ENCODE measurements around the gene ARHGAP24.
"Not testable (repeated sequence)": the region's sequence is repeated elsewhere in the genome, so short reads cannot be mapped to it uniquely, and the experiment has no call there.

The ARHGAP24 gene

GRCh38 chr4:85915570-85915969, 440.6 kb downstream of the ARHGAP24 start:
- not testable (repeated sequence) for H3K4me3 Mint-ChIP-seq; H3K4me1 Mint-ChIP-seq; ATAC-seq; H3K9me3 Mint-ChIP-seq; DNase-seq (ENCODE audit: low spot score in 2 of 2); H3K27ac Mint-ChIP-seq; H3K36me3 Mint-ChIP-seq

GRCh38 chr4:85919200-85919887, 444.4 kb downstream of the ARHGAP24 start:
- Mint-ChIP-seq H3K36me3 (no peaks in the 10 kb centered on the region), H3K4me1 (no peaks in the 10 kb centered on the region), H3K9me3 (no peaks in the 10 kb centered on the region), H3K27ac (no peak overlapping the region), H3K4me3 (no peak overlapping the region)
- DNase-seq (ENCODE audit: low spot score in 2 of 2) (no peak), ATAC-seq (no peak)

GRCh38 chr4:85925071-85925470, 450.1 kb downstream of the ARHGAP24 start:
- Mint-ChIP-seq H3K27ac (no peak overlapping the region), H3K9me3 (no peaks in the 10 kb centered on the region), H3K36me3 (no peaks in the 10 kb centered on the region), H3K4me1 (no peaks in the 10 kb centered on the region), H3K4me3 (no peak overlapping the region)
- ATAC-seq (no peak), DNase-seq (ENCODE audit: low spot score in 2 of 2) (no peak)

GRCh38 chr4:85928775-85929591, 454.0 kb downstream of the ARHGAP24 start:
- DNase-seq (ENCODE audit: low spot score in 2 of 2) (no peak), ATAC-seq (no peak)
- no peaks in the 10 kb centered on the region for H3K9me3 Mint-ChIP-seq
- H3K36me3 Mint-ChIP-seq: no peaks in the 10 kb centered on the region
- no peaks in the 10 kb centered on the region for H3K4me1 Mint-ChIP-seq
- H3K4me3 Mint-ChIP-seq: no peak overlapping the region
- no peak overlapping the region for H3K27ac Mint-ChIP-seq

- no peak overlapping the region for H3K27ac Mint-ChIP-seq
- H3K36me3 Mint-ChIP-seq: no peaks in the 10 kb centered on the region
- H3K4me1 Mint-ChIP-seq: no peaks in the 10 kb centered on the region
- no peaks in the 10 kb centered on the region for H3K9me3 Mint-ChIP-seq
- DNase-seq (ENCODE audit: low spot score in 2 of 2) (no peak), ATAC-seq (no peak)
- H3K4me3 Mint-ChIP-seq: no peak overlapping the region
These were observed 455.2 kb downstream of the ARHGAP24 start for GRCh38 chr4:85929961-85930665.

- peaks cover 4% of the 10 kb centered on the region for H3K9me3 Mint-ChIP-seq
- no peaks in the 10 kb centered on the region for H3K36me3 Mint-ChIP-seq
- ATAC-seq: no peak
- no peaks in the 10 kb centered on the region for H3K4me1 Mint-ChIP-seq
- H3K4me3 Mint-ChIP-seq: no peak overlapping the region
- DNase-seq (ENCODE audit: low spot score in 2 of 2): no peak
- no peak overlapping the region for H3K27ac Mint-ChIP-seq
These were observed 457.7 kb downstream of the ARHGAP24 start for GRCh38 chr4:85932500-85933290.

- Mint-ChIP-seq H3K4me3 (no peak overlapping the region), H3K27ac (no peak overlapping the region), H3K4me1 (no peaks in the 10 kb centered on the region), H3K9me3 (peaks cover 4% of the 10 kb centered on the region), H3K36me3 (no peaks in the 10 kb centered on the region)
- ATAC-seq (no peak), DNase-seq (ENCODE audit: low spot score in 2 of 2) (no peak)
These were observed 458.3 kb downstream of the ARHGAP24 start for GRCh38 chr4:85933291-85933640.

- Mint-ChIP-seq H3K27ac (no peak overlapping the region), H3K36me3 (no peaks in the 10 kb centered on the region), H3K4me3 (no peak overlapping the region), H3K9me3 (peaks cover 6% of the 10 kb centered on the region), H3K4me1 (no peaks in the 10 kb centered on the region)
- ATAC-seq (no peak), DNase-seq (ENCODE audit: low spot score in 2 of 2) (no peak)
These were observed 462.6 kb downstream of the ARHGAP24 start for GRCh38 chr4:85937507-85937906.

GRCh38 chr4:85938062-85938461, 463.1 kb downstream of the ARHGAP24 start:
- no peak for ATAC-seq
- no peaks in the 10 kb centered on the region for H3K4me1 Mint-ChIP-seq
- H3K9me3 Mint-ChIP-seq: peaks cover 6% of the 10 kb centered on the region
- H3K27ac Mint-ChIP-seq: no peak overlapping the region
- no peak overlapping the region for H3K4me3 Mint-ChIP-seq
- H3K36me3 Mint-ChIP-seq: no peaks in the 10 kb centered on the region
- DNase-seq (ENCODE audit: low spot score in 2 of 2): no peak

- no peak overlapping the region for H3K27ac Mint-ChIP-seq
- no peak for DNase-seq (ENCODE audit: low spot score in 2 of 2)
- ATAC-seq: no peak
- H3K36me3 Mint-ChIP-seq: no peaks in the 10 kb centered on the region
- H3K9me3 Mint-ChIP-seq: peaks cover 6% of the 10 kb centered on the region
- H3K4me3 Mint-ChIP-seq: no peak overlapping the region
- H3K4me1 Mint-ChIP-seq: no peaks in the 10 kb centered on the region
These were observed 464.0 kb downstream of the ARHGAP24 start for GRCh38 chr4:85938902-85939301.

- H3K36me3 Mint-ChIP-seq: no peaks in the 10 kb centered on the region
- no peak overlapping the region for H3K4me3 Mint-ChIP-seq
- H3K9me3 Mint-ChIP-seq: peaks cover 6% of the 10 kb centered on the region
- H3K27ac Mint-ChIP-seq: no peak overlapping the region
- H3K4me1 Mint-ChIP-seq: no peaks in the 10 kb centered on the region
- ATAC-seq (no peak), DNase-seq (ENCODE audit: low spot score in 2 of 2) (no peak)
These were observed 464.6 kb downstream of the ARHGAP24 start for GRCh38 chr4:85939595-85939994.

- H3K36me3 Mint-ChIP-seq: no peaks in the 10 kb centered on the region
- no peak overlapping the region for H3K4me3 Mint-ChIP-seq
- DNase-seq (ENCODE audit: low spot score in 2 of 2) (no peak), ATAC-seq (no peak)
- H3K9me3 Mint-ChIP-seq: peaks cover 6% of the 10 kb centered on the region
- no peak overlapping the region for H3K27ac Mint-ChIP-seq
- H3K4me1 Mint-ChIP-seq: no peaks in the 10 kb centered on the region
These were observed 465.2 kb downstream of the ARHGAP24 start for GRCh38 chr4:85940151-85940550.

- ATAC-seq (no peak), DNase-seq (ENCODE audit: low spot score in 2 of 2) (no peak)
- no peaks in the 10 kb centered on the region for H3K36me3 Mint-ChIP-seq
- H3K27ac Mint-ChIP-seq: no peak overlapping the region
- H3K4me1 Mint-ChIP-seq: no peaks in the 10 kb centered on the region
- H3K4me3 Mint-ChIP-seq: no peak overlapping the region
- H3K9me3 Mint-ChIP-seq: peaks cover 2% of the 10 kb centered on the region
These were observed 467.2 kb downstream of the ARHGAP24 start for GRCh38 chr4:85942107-85942506.

GRCh38 chr4:85946821-85947220, 471.9 kb downstream of the ARHGAP24 start:
- ATAC-seq (no peak), DNase-seq (ENCODE audit: low spot score in 2 of 2) (no peak)
- H3K9me3 Mint-ChIP-seq: peaks cover 2% of the 10 kb centered on the region
- H3K36me3 Mint-ChIP-seq: no peaks in the 10 kb centered on the region
- no peak overlapping the region for H3K27ac Mint-ChIP-seq
- no peaks in the 10 kb centered on the region for H3K4me1 Mint-ChIP-seq
- H3K4me3 Mint-ChIP-seq: no peak overlapping the region

GRCh38 chr4:85951099-85951498, 476.1 kb downstream of the ARHGAP24 start:
- no peaks in the 10 kb centered on the region for H3K4me1 Mint-ChIP-seq
- peaks cover 3% of the 10 kb centered on the region for H3K9me3 Mint-ChIP-seq
- H3K4me3 Mint-ChIP-seq: no peak overlapping the region
- H3K36me3 Mint-ChIP-seq: no peaks in the 10 kb centered on the region
- ATAC-seq: no peak
- no peak overlapping the region for H3K27ac Mint-ChIP-seq
- no peak for DNase-seq (ENCODE audit: low spot score in 2 of 2)
